Astrocyte (in vitro differentiated cells and primary cell): ENCODE results near the gene PRM2. TPM values are rescaled to one million over a fixed set of nuclear protein-coding genes. Genes with fewer than 3 reads are reported as not detected.

Experiments
- DNase-seq: peaks from one replicate; pipeline ENCODE4 v3.0.0-alpha.2; 2010; ENCODE audit warnings: low read depth
- FAIRE-seq: peaks from 2 replicates; lab custom pipeline; 2011; peaks lifted over from hg19 to GRCh38; lab: Jason Lieb, UNC
- H2AFZ ChIP-seq: 2 replicates; pipeline ENCODE4 v1.6.0; 2012; ENCODE audit warnings: low read depth, low read length, inconsistent platforms
- H3K27ac ChIP-seq: 2 replicates; pipeline ENCODE4 v1.5.1; 2011; ENCODE audit warnings: low read depth, low read length, inconsistent platforms
- H3K27me3 ChIP-seq: 2 replicates; pipeline ENCODE4 v1.6.0; 2011; ENCODE audit warnings: low read length, inconsistent platforms; ENCODE audit not compliant: insufficient read depth
- H3K36me3 ChIP-seq: 2 replicates; pipeline ENCODE4 v1.5.1; 2011; ENCODE audit warnings: low read length, inconsistent platforms; ENCODE audit not compliant: insufficient read depth
- H3K4me1 ChIP-seq: 2 replicates; pipeline ENCODE4 v1.5.1; 2011; ENCODE audit warnings: low read length, inconsistent platforms; ENCODE audit not compliant: insufficient read depth
- H3K4me2 ChIP-seq: 2 replicates; pipeline ENCODE4 v1.6.0; 2012; ENCODE audit warnings: low read length, inconsistent platforms
- H3K4me3 ChIP-seq: 2 replicates; pipeline ENCODE4 v1.5.1; 2011; ENCODE audit warnings: low read depth, mild to moderate bottlenecking, low read length, inconsistent platforms; ENCODE audit not compliant: insufficient read depth
- H3K79me2 ChIP-seq: 2 replicates; pipeline ENCODE4 v1.6.0; 2012; ENCODE audit warnings: mild to moderate bottlenecking, low read length, inconsistent platforms; ENCODE audit not compliant: insufficient read depth
- H3K9ac ChIP-seq: 2 replicates; pipeline ENCODE4 v1.6.0; 2012; ENCODE audit warnings: mild to moderate bottlenecking, low read length, inconsistent platforms
- H3K9me3 ChIP-seq: 2 replicates; pipeline ENCODE4 v1.5.1; 2012; ENCODE audit warnings: low read depth, mild to moderate bottlenecking, low read length, inconsistent platforms; ENCODE audit not compliant: insufficient read depth
- H4K20me1 ChIP-seq: 2 replicates; pipeline ENCODE4 v1.6.0; 2012; ENCODE audit warnings: low read length, inconsistent platforms; ENCODE audit not compliant: insufficient read depth
- H3K27ac Mint-ChIP-seq: one replicate; pipeline ENCODE4 v1.8.0; 2021; ENCODE audit warnings: mild to moderate bottlenecking, mixed read lengths; ENCODE audit not compliant: unreplicated experiment
- H3K27me3 Mint-ChIP-seq: one replicate; pipeline ENCODE4 v1.8.0; 2021; ENCODE audit warnings: low read depth, mixed read lengths; ENCODE audit not compliant: unreplicated experiment
- H3K36me3 Mint-ChIP-seq: one replicate; pipeline ENCODE4 v1.8.0; 2021; ENCODE audit warnings: low read depth, mixed read lengths; ENCODE audit not compliant: unreplicated experiment
- H3K4me1 Mint-ChIP-seq: one replicate; pipeline ENCODE4 v1.8.0; 2021; ENCODE audit warnings: low read depth, mixed read lengths; ENCODE audit not compliant: unreplicated experiment
- H3K4me3 Mint-ChIP-seq: one replicate; pipeline ENCODE4 v1.8.0; 2021; ENCODE audit warnings: mild to moderate bottlenecking, moderate library complexity, mixed read lengths; ENCODE audit not compliant: unreplicated experiment
- H3K9me3 Mint-ChIP-seq: one replicate; pipeline ENCODE4 v1.8.0; 2021; ENCODE audit warnings: mild to moderate bottlenecking, mixed read lengths; ENCODE audit not compliant: unreplicated experiment
- CTCF ChIP-seq: IDR thresholded peaks from 2 replicates; pipeline ENCODE4 v1.5.1; 2011; ENCODE audit warnings: low read depth, mild to moderate bottlenecking, inconsistent platforms, low read length, moderate library complexity; ENCODE audit not compliant: insufficient read depth
- EZH2 ChIP-seq: IDR thresholded peaks from 2 replicates; pipeline ENCODE4 v1.6.1; 2012; ENCODE audit warnings: mild to moderate bottlenecking, low read length, inconsistent platforms; ENCODE audit not compliant: insufficient read depth
- total RNA-seq: library from RNA; stranded (reverse); gene quantifications from 2 replicates; pipeline ENCODE4 v1.2.1, GENCODE V29; 2021

Gene PRM2
- total RNA-seq, 1 donor from 2014 or later = not detected

GRCh38 chr16:11232302-11232851 lies 43.9 kb downstream of the PRM2 start:
- Mint-ChIP-seq H3K4me3 (no peak overlapping the region), H3K27ac (no peak overlapping the region)
- no peak for FAIRE-seq

GRCh38 chr16:11231367-11231970 lies 44.8 kb downstream of the PRM2 start:
- H2AFZ ChIP-seq = no peak overlapping the region
- no peaks in the 10 kb centered on the region for H3K4me1 ChIP-seq
- DNase-seq (no peak), FAIRE-seq (no peak)
- Mint-ChIP-seq H3K36me3 (no peaks in the 10 kb centered on the region), H3K27ac (peak overlapping the region; percentile 7), H3K27me3 (peaks cover 29% of the 10 kb centered on the region), H3K4me3 (no peak overlapping the region), H3K9me3 (no peaks in the 10 kb centered on the region), H3K4me1 (no peaks in the 10 kb centered on the region)
- H3K36me3 ChIP-seq = no peaks in the 10 kb centered on the region
- H4K20me1 ChIP-seq = no peaks in the 10 kb centered on the region
- H3K27me3 ChIP-seq = no peaks in the 10 kb centered on the region
- no peak overlapping the region for H3K4me2 ChIP-seq
- H3K9ac ChIP-seq = no peak overlapping the region
- no peak overlapping the region for H3K27ac ChIP-seq
- TF ChIP-seq EZH2 = no peak
- TF ChIP-seq CTCF = no peak
- H3K4me3 ChIP-seq = no peak overlapping the region
- H3K79me2 ChIP-seq = no peaks in the 10 kb centered on the region
- H3K9me3 ChIP-seq = no peaks in the 10 kb centered on the region

More at GRCh38 chr16:11232302-11232851, 43.9 kb downstream of the PRM2 start:
- Mint-ChIP-seq H3K9me3 (no peaks in the 10 kb centered on the region), H3K27me3 (peaks cover 28% of the 10 kb centered on the region), H3K4me1 (no peaks in the 10 kb centered on the region), H3K36me3 (no peaks in the 10 kb centered on the region)
- DNase-seq = no peak
- Histone ChIP-seq H3K4me1 (no peaks in the 10 kb centered on the region), H3K4me2 (no peak overlapping the region), H3K79me2 (no peaks in the 10 kb centered on the region), H3K9ac (no peak overlapping the region), H3K4me3 (no peak overlapping the region), H3K36me3 (no peaks in the 10 kb centered on the region), H2AFZ (no peak overlapping the region), H3K9me3 (no peaks in the 10 kb centered on the region), H3K27ac (no peak overlapping the region), H4K20me1 (no peaks in the 10 kb centered on the region), H3K27me3 (no peaks in the 10 kb centered on the region)
- TF ChIP-seq CTCF (no peak), EZH2 (no peak)

GRCh38 chr16:11229906-11230305 lies 46.4 kb downstream of the PRM2 start:
- Histone ChIP-seq H2AFZ (no peak overlapping the region), H3K4me3 (no peak overlapping the region), H3K27ac (no peak overlapping the region), H4K20me1 (no peaks in the 10 kb centered on the region), H3K4me2 (no peak overlapping the region), H3K9me3 (no peaks in the 10 kb centered on the region), H3K79me2 (no peaks in the 10 kb centered on the region), H3K4me1 (no peaks in the 10 kb centered on the region), H3K27me3 (no peaks in the 10 kb centered on the region), H3K36me3 (no peaks in the 10 kb centered on the region), H3K9ac (no peak overlapping the region)
- FAIRE-seq (no peak), DNase-seq (no peak)
- Mint-ChIP-seq H3K36me3 (no peaks in the 10 kb centered on the region), H3K9me3 (no peaks in the 10 kb centered on the region), H3K4me1 (no peaks in the 10 kb centered on the region), H3K4me3 (no peak overlapping the region), H3K27me3 (peaks cover 31% of the 10 kb centered on the region), H3K27ac (no peak overlapping the region)
- TF ChIP-seq CTCF = no peak
- TF ChIP-seq EZH2 = no peak
